HL-60 (cell line): Measurements from ENCODE around the gene ASCL5.

Source experiments
- DNase-seq, 2 experiments: peaks; one replicate each; pipeline ENCODE4 v3.0.0-alpha.2; 2010 to 2020; ENCODE audit warnings: low read depth in 1 of 2, low spot score in 1 of 2
- H3K27ac ChIP-seq: fragments of 250-450 bp; sonication (Bioruptor Pico); replicated peaks from 2 replicates; pipeline ENCODE4 v1.5.1; 2020; ENCODE audit warnings: mild to moderate bottlenecking, moderate library complexity
- H3K27me3 ChIP-seq: fragments of 250-450 bp; sonication (Bioruptor Pico); 2 replicates; pipeline ENCODE4 v1.5.1; 2021; ENCODE audit warnings: mild to moderate bottlenecking, moderate library complexity; ENCODE audit not compliant: insufficient read depth, poor library complexity, severe bottlenecking
- H3K4me3 ChIP-seq: replicated peaks from 2 replicates; pipeline ENCODE4 v1.5.1; 2011; ENCODE audit warnings: mild to moderate bottlenecking, control low read depth, low read length; ENCODE audit not compliant: insufficient read depth
- GABPA ChIP-seq: IDR thresholded peaks from 2 replicates; pipeline ENCODE4 v1.6.1; 2012; ENCODE audit warnings: low read depth
- POLR2AphosphoS5 ChIP-seq: IDR thresholded peaks from 2 replicates; pipeline ENCODE4 v1.6.1; 2012; ENCODE audit warnings: low read depth
- SPI1 ChIP-seq: IDR thresholded peaks from 2 replicates; pipeline ENCODE4 v1.6.1; 2012; ENCODE audit warnings: low read depth, mild to moderate bottlenecking, borderline replicate concordance
- long read RNA-seq: library from polyadenylated mRNA; unstranded; transcript quantifications from one replicate; pipeline ENCODE4 v2.0.0, GENCODE V29; 2020
- TF ChIP-seq, protein P1 (sequence below): IDR thresholded peaks from one replicate; pipeline ENCODE4 v1.5.1; 2011; ENCODE audit warnings: low read length, control low read depth, inconsistent platforms; ENCODE audit not compliant: insufficient read depth
- TF ChIP-seq, protein P2 (sequence below): IDR thresholded peaks from 2 replicates; pipeline ENCODE4 v1.6.1; 2012; ENCODE audit warnings: low read depth; ENCODE audit not compliant: insufficient replicate concordance

ASCL5 gene, protein sequence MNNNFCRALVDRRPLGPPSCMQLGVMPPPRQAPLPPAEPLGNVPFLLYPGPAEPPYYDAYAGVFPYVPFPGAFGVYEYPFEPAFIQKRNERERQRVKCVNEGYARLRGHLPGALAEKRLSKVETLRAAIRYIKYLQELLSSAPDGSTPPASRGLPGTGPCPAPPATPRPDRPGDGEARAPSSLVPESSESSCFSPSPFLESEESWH
- long read RNA-seq = 0 reads

GRCh38 chr1:201126832-201127754, at the start of gene ASCL5:
ASCL5 (minus strand) TSS chr1:201127184; CDS start chr1:201115372, 11,812 bp downstream.
- no peak for TF ChIP-seq SPI1
- Histone ChIP-seq H3K4me3 (no peak within 1 kb of the TSS), H3K27ac (no peak within 1 kb of the TSS), H3K27me3 (no peaks in the 10 kb centered on the region)
- no peak for DNase-seq

GRCh38 chr1:201175820-201176500, 49.0 kb upstream of the ASCL5 start:
- peaks cover 3% of the 10 kb centered on the region for H3K27me3 ChIP-seq
- no peak for DNase-seq
- no peak overlapping the region for H3K27ac ChIP-seq
- no peak overlapping the region for H3K4me3 ChIP-seq
- TF ChIP-seq GABPA = no peak
- TF ChIP-seq, protein P1, sequence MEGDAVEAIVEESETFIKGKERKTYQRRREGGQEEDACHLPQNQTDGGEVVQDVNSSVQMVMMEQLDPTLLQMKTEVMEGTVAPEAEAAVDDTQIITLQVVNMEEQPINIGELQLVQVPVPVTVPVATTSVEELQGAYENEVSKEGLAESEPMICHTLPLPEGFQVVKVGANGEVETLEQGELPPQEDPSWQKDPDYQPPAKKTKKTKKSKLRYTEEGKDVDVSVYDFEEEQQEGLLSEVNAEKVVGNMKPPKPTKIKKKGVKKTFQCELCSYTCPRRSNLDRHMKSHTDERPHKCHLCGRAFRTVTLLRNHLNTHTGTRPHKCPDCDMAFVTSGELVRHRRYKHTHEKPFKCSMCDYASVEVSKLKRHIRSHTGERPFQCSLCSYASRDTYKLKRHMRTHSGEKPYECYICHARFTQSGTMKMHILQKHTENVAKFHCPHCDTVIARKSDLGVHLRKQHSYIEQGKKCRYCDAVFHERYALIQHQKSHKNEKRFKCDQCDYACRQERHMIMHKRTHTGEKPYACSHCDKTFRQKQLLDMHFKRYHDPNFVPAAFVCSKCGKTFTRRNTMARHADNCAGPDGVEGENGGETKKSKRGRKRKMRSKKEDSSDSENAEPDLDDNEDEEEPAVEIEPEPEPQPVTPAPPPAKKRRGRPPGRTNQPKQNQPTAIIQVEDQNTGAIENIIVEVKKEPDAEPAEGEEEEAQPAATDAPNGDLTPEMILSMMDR = no peak
- TF ChIP-seq, protein P2, sequence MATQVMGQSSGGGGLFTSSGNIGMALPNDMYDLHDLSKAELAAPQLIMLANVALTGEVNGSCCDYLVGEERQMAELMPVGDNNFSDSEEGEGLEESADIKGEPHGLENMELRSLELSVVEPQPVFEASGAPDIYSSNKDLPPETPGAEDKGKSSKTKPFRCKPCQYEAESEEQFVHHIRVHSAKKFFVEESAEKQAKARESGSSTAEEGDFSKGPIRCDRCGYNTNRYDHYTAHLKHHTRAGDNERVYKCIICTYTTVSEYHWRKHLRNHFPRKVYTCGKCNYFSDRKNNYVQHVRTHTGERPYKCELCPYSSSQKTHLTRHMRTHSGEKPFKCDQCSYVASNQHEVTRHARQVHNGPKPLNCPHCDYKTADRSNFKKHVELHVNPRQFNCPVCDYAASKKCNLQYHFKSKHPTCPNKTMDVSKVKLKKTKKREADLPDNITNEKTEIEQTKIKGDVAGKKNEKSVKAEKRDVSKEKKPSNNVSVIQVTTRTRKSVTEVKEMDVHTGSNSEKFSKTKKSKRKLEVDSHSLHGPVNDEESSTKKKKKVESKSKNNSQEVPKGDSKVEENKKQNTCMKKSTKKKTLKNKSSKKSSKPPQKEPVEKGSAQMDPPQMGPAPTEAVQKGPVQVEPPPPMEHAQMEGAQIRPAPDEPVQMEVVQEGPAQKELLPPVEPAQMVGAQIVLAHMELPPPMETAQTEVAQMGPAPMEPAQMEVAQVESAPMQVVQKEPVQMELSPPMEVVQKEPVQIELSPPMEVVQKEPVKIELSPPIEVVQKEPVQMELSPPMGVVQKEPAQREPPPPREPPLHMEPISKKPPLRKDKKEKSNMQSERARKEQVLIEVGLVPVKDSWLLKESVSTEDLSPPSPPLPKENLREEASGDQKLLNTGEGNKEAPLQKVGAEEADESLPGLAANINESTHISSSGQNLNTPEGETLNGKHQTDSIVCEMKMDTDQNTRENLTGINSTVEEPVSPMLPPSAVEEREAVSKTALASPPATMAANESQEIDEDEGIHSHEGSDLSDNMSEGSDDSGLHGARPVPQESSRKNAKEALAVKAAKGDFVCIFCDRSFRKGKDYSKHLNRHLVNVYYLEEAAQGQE = no peak
- no peak for TF ChIP-seq SPI1
- TF ChIP-seq POLR2AphosphoS5 = no peak

DNA sequence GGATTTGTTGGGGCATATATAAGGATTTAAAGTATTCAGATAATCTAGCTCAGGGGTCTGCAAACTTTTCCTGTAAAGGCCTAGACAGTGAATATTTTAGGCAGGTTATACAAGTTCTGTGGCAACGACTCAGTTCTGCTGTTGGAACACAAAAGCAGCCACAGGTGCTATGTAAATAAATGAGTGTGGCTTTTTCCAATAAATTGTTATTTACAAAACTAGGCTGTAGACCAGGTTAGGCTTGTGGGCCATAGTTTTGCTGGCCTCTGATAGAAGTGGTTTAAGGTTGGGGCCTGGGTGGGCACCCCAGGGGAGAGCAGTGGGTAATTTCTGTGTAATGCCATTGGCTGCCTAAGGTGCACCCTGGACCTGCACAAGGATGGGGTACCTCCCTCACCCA, 46.8 kb upstream of the ASCL5 start:
- H3K27ac ChIP-seq = no peak overlapping the region
- no peak overlapping the region for H3K4me3 ChIP-seq
- H3K27me3 ChIP-seq = peaks cover 10% of the 10 kb centered on the region
- TF ChIP-seq, protein P1 = no peak
- TF ChIP-seq SPI1 = no peak
- no peak for TF ChIP-seq POLR2AphosphoS5
- TF ChIP-seq, protein P2 = no peak
- DNase-seq = no peak
